Measurements from ENCODE around the gene LMNTD2. TPM values are rescaled to one million over a fixed set of nuclear protein-coding genes. Genes with fewer than 3 reads are reported as not detected.

LMNTD2 gene
- total RNA-seq, 1 experiment from 2014 or later = 1.4 TPM

DNA sequence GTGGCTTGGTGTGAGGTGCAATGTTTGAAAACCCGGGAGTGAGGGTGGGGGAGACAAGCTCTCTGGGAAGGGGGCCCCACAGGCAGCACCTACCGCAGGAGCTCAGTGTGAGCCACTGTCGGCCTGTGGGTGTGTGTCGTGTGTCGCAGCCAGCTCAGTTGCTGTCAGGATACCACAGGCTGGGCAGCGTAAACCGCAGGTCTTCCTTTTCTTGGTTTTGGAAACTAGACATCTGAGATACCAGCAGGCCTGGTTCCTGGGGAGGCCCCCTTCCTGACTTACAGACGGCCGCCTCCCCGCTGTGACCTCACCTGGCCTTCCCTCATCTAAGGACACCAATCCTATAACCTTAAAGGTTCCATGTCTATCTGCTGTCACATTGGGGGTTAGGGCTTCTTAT is 35.8 kb upstream of the LMNTD2 start:
- no peaks in the 10 kb centered on the region for H3K27me3 ChIP-seq (ENCODE audit: low read length)
- H4K20me1 ChIP-seq (ENCODE audit: low read length) = no peaks in the 10 kb centered on the region
- peaks cover 30% of the 10 kb centered on the region for H3K36me3 ChIP-seq (ENCODE audit: low read depth, low read length)
- no peak overlapping the region for H3K27ac ChIP-seq (ENCODE audit: low read length)
- ChIA-PET CTCF (no interaction called here), POLR2A (ENCODE audit: unreplicated experiment) (no interaction called here)
- no peak for ATAC-seq
- BruUV-seq (replicated peaks) = no TSS peak
- no peaks in the 10 kb centered on the region for H3K9me3 ChIP-seq (ENCODE audit: low read length)
- no peak overlapping the region for H3K4me2 ChIP-seq (ENCODE audit: low read length)
- no peaks in the 10 kb centered on the region for H3K9me2 ChIP-seq (replicated peaks; ENCODE audit: low read length)
- H3F3A ChIP-seq (ENCODE audit: low read length, unreplicated experiment) = no peaks in the 10 kb centered on the region
- TF ChIP-seq CTCF (conservative IDR thresholded peaks at IDR 0.05; ENCODE audit: low read depth, low read length) = no peak
- no peak for TF ChIP-seq EZH2phosphoT487 (IDR thresholded peaks at IDR 0.05; ENCODE audit: borderline replicate concordance, low read length)
- no peak for TF ChIP-seq EZH2 (IDR thresholded peaks at IDR 0.05; ENCODE audit: low read length, unreplicated experiment)
- no peak overlapping the region for H3K9ac ChIP-seq (ENCODE audit: low read length)
- no peak for DNase-seq
- intact Hi-C loops (cut with micrococcal nuclease) = no loop called here
- no peaks in the 10 kb centered on the region for H3K4me1 ChIP-seq (ENCODE audit: insufficient read depth, low read length)
- no peak overlapping the region for H2AFZ ChIP-seq (ENCODE audit: low read length)
- 0 out of 2 replicates have a peak, but pooled peaks cover 4% of the 10 kb centered on the region for H3K79me2 ChIP-seq (ENCODE audit: low read length)
- H3K4me3 ChIP-seq (ENCODE audit: low read length) = no peak overlapping the region

GRCh38 chr11:595400-595799 is 34.9 kb upstream of the LMNTD2 start:
- ChIA-PET POLR2A (ENCODE audit: unreplicated experiment) (no interaction called here), CTCF (no interaction called here)
- Histone ChIP-seq H3F3A (ENCODE audit: low read length, unreplicated experiment) (no peaks in the 10 kb centered on the region), H3K27me3 (ENCODE audit: low read length) (no peaks in the 10 kb centered on the region), H3K27ac (ENCODE audit: low read length) (no peak overlapping the region), H4K20me1 (ENCODE audit: low read length) (no peaks in the 10 kb centered on the region), H3K9me3 (ENCODE audit: low read length) (no peaks in the 10 kb centered on the region), H3K36me3 (ENCODE audit: low read depth, low read length) (peaks cover 36% of the 10 kb centered on the region), H3K79me2 (ENCODE audit: low read length) (0 out of 2 replicates have a peak, but pooled peaks cover 4% of the 10 kb centered on the region), H3K9me2 (replicated peaks; ENCODE audit: low read length) (no peaks in the 10 kb centered on the region), H3K9ac (ENCODE audit: low read length) (no peak overlapping the region), H3K4me3 (ENCODE audit: low read length) (no peak overlapping the region), H3K4me2 (ENCODE audit: low read length) (no peak overlapping the region), H3K4me1 (ENCODE audit: insufficient read depth, low read length) (no peaks in the 10 kb centered on the region), H2AFZ (ENCODE audit: low read length) (no peak overlapping the region)
- ATAC-seq (no peak), DNase-seq (no peak)
- intact Hi-C loops (cut with micrococcal nuclease) = no loop called here
- no TSS peak for BruUV-seq (replicated peaks)
- no peak for TF ChIP-seq EZH2 (IDR thresholded peaks at IDR 0.05; ENCODE audit: low read length, unreplicated experiment)
- TF ChIP-seq CTCF (conservative IDR thresholded peaks at IDR 0.05; ENCODE audit: low read depth, low read length) = no peak
- no peak for TF ChIP-seq EZH2phosphoT487 (IDR thresholded peaks at IDR 0.05; ENCODE audit: borderline replicate concordance, low read length)

DNA sequence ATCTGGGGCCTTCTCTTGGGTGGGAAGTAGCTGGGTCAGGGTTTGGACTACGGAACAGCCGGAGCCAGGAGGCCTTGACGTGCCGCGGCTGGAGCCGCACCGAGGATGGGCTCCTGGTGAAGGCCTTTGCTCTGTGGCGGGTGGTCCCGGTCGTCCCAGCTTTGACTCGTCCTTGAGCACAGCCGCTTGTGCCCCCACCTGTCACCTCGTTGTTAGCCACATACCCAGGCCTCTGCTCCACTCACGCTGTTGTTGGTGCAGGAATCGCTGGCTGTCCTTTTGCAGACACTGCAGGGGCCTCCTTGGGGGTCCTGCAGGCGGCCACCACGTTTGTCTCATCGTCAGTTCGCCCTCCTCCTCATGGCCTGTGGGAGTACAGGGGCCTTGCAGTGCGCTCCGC is 32.8 kb upstream of the LMNTD2 start:
- H3K4me1 ChIP-seq (ENCODE audit: insufficient read depth, low read length) = no peaks in the 10 kb centered on the region
- BruUV-seq (replicated peaks) = no TSS peak
- peaks cover 14% of the 10 kb centered on the region for H3K79me2 ChIP-seq (ENCODE audit: low read length)
- no peaks in the 10 kb centered on the region for H3K9me3 ChIP-seq (ENCODE audit: low read length)
- intact Hi-C loops (cut with micrococcal nuclease) = no loop called here
- H3K4me2 ChIP-seq (ENCODE audit: low read length) = no peak overlapping the region
- no peaks in the 10 kb centered on the region for H4K20me1 ChIP-seq (ENCODE audit: low read length)
- ChIA-PET POLR2A (ENCODE audit: unreplicated experiment) (no interaction called here), CTCF (no interaction called here)
- H3F3A ChIP-seq (ENCODE audit: low read length, unreplicated experiment) = no peaks in the 10 kb centered on the region
- H3K4me3 ChIP-seq (ENCODE audit: low read length) = no peak overlapping the region
- H3K9ac ChIP-seq (ENCODE audit: low read length) = no peak overlapping the region
- no peak for TF ChIP-seq EZH2phosphoT487 (IDR thresholded peaks at IDR 0.05; ENCODE audit: borderline replicate concordance, low read length)
- no peak for TF ChIP-seq EZH2 (IDR thresholded peaks at IDR 0.05; ENCODE audit: low read length, unreplicated experiment)
- no peak for TF ChIP-seq CTCF (conservative IDR thresholded peaks at IDR 0.05; ENCODE audit: low read depth, low read length)
- DNase-seq (no peak), ATAC-seq (no peak)
- H3K36me3 ChIP-seq (ENCODE audit: low read depth, low read length) = peaks cover 40% of the 10 kb centered on the region
- no peak overlapping the region for H3K27ac ChIP-seq (ENCODE audit: low read length)
- H2AFZ ChIP-seq (ENCODE audit: low read length) = no peak overlapping the region
- no peaks in the 10 kb centered on the region for H3K27me3 ChIP-seq (ENCODE audit: low read length)
- H3K9me2 ChIP-seq (replicated peaks; ENCODE audit: low read length) = no peaks in the 10 kb centered on the region
